Glutamatergic neuron (in vitro differentiated cells): ENCODE measurements around the gene PPHLN1. TPM values are rescaled to one million over a fixed set of nuclear protein-coding genes. Genes with fewer than 3 reads are reported as not detected.

Source experiments
- DNase-seq: peaks from one replicate; pipeline ENCODE4 v3.0.0; 2022
- H3K27ac Mint-ChIP-seq: one replicate; pipeline ENCODE4 v1.8.0; 2020; ENCODE audit warnings: mild to moderate bottlenecking, mixed read lengths, inconsistent platforms; ENCODE audit not compliant: unreplicated experiment
- H3K27me3 Mint-ChIP-seq: one replicate; pipeline ENCODE4 v1.8.0; 2020; ENCODE audit warnings: mild to moderate bottlenecking, moderate library complexity, mixed read lengths, inconsistent platforms; ENCODE audit not compliant: unreplicated experiment
- H3K36me3 Mint-ChIP-seq: one replicate; pipeline ENCODE4 v1.8.0; 2020; ENCODE audit warnings: mild to moderate bottlenecking, mixed read lengths, inconsistent platforms; ENCODE audit not compliant: unreplicated experiment
- H3K4me1 Mint-ChIP-seq: one replicate; pipeline ENCODE4 v1.8.0; 2020; ENCODE audit warnings: mild to moderate bottlenecking, low read depth, mixed read lengths, inconsistent platforms; ENCODE audit not compliant: unreplicated experiment
- H3K4me3 Mint-ChIP-seq: one replicate; pipeline ENCODE4 v1.8.0; 2020; ENCODE audit warnings: mild to moderate bottlenecking, mixed read lengths, inconsistent platforms; ENCODE audit not compliant: unreplicated experiment
- H3K9me3 Mint-ChIP-seq: one replicate; pipeline ENCODE4 v1.8.0; 2020; ENCODE audit warnings: mild to moderate bottlenecking, moderate library complexity, mixed read lengths, inconsistent platforms; ENCODE audit not compliant: unreplicated experiment
- CTCF ChIP-seq: fragments of 200-600 bp; sonication (generic); IDR thresholded peaks from one replicate; pipeline ENCODE4 v1.5.0; 2021; ENCODE audit not compliant: partially characterized antibody, unreplicated experiment
- total RNA-seq: library from RNA; stranded (reverse); fragmentation: NEBNext Ultra II Directional; extraction: Animal tissue kit (Norgen Biotek cat#: 25700); gene quantifications from one replicate; pipeline ENCODE4 v1.2.1, GENCODE V29; 2021; ENCODE audit not compliant: unreplicated experiment

Gene PPHLN1
- total RNA-seq, 1 donor from 2014 or later: 64.4 TPM

GRCh38 chr12:42420395-42420794 is 94.4 kb downstream of the PPHLN1 start:
- Mint-ChIP-seq H3K9me3 (no peaks in the 10 kb centered on the region), H3K36me3 (no peaks in the 10 kb centered on the region), H3K4me3 (no peak overlapping the region), H3K27me3 (peaks cover 2% of the 10 kb centered on the region), H3K4me1 (no peaks in the 10 kb centered on the region), H3K27ac (no peak overlapping the region)
- DNase-seq: no peak
- no peak for TF ChIP-seq CTCF

DNA sequence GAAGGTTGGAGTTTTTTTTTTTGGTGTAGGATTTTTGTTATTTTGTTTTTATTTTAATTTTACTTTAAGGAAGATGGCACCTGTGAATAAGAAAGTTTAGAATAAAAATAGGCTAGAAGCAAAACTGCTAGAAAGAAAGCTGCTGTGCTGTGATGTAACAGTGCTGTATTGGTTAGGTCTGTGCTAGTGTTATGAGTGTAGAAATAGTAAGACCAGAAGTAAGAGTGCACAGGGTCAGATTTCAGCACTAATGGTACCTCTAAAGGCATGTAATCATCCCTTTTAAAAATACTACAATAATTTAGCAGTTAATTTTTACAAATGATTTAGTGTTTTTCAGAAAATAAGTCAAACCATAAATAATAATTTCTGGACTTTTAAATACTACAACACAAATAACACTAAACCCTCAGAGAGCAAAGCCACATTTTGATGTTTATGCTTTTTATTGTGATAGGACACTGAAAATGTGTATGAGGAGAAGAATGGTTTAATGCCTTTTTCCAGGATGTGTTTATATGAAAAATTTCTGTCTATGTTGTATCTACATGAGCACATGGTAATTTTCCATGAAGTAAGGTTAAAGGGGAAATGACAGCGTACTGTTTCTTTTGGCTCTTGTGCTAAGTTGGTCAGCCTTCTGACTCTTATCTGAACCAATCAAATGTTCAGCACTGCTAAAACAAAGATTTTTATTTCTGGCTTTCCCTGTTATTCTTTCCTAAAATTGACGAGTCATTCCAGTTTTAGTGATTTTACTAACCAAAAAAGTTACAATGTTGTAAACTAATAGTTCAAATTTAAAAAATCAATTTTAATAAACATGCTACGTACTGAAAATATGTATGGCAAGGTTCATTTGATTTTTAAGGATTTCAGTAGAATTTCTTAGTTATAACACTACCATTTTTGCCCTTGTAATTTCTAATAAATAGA is 96.1 kb downstream of the PPHLN1 start:
- H3K36me3 Mint-ChIP-seq: no peaks in the 10 kb centered on the region
- H3K27ac Mint-ChIP-seq: no peak overlapping the region
- no peak for TF ChIP-seq CTCF

DNA sequence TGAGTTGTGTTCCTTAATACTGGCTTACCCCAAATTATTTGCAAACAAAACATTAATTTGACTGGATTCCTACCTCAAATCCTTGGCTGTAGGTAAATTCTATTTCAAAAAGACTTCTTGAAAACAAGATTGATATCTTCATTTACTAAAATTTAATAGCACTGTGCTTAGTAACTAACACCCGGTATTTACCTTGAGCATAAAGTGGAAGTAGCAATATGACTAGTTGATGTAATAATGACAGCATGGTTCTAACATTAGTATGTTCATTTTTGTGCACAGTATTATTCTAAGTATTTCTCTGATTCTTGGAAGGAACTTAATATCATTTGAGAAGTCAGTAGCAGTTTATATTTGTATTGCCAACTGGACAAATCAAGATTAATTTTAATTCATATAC is 96.8 kb downstream of the PPHLN1 start:
- peaks cover 2% of the 10 kb centered on the region for H3K27me3 Mint-ChIP-seq
- no peaks in the 10 kb centered on the region for H3K9me3 Mint-ChIP-seq
- TF ChIP-seq CTCF: no peak
- H3K4me3 Mint-ChIP-seq: no peak overlapping the region
- no peak overlapping the region for H3K27ac Mint-ChIP-seq
- H3K36me3 Mint-ChIP-seq: no peaks in the 10 kb centered on the region
- no peak for DNase-seq
- H3K4me1 Mint-ChIP-seq: no peaks in the 10 kb centered on the region

More for the DNA sequence above, 96.1 kb downstream of the PPHLN1 start:
- no peak for DNase-seq
- Mint-ChIP-seq H3K4me3 (no peak overlapping the region), H3K9me3 (no peaks in the 10 kb centered on the region), H3K27me3 (peaks cover 2% of the 10 kb centered on the region), H3K4me1 (no peaks in the 10 kb centered on the region)

DNA sequence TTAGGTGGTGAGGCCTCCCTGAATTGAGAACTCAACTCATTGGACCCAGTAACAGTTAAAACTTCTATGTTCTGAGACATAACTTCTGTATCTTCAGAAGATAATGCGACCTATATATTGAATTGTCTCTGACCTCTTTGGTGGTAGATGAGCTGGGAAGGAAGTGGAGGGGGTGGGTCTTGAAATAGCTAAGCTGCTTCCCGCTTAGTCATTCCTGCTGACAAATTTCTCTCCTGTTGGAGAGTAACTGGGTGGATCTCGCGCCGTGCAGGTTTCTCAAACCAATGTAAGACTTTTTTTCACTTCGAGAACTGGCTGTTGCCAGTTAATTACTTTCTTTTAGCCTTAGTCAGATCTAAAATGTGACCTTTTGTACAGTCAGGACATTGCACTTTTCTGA is 100.8 kb downstream of the PPHLN1 start:
- Mint-ChIP-seq H3K36me3 (no peaks in the 10 kb centered on the region), H3K27ac (no peak overlapping the region), H3K9me3 (no peaks in the 10 kb centered on the region), H3K4me3 (no peak overlapping the region), H3K27me3 (no peaks in the 10 kb centered on the region), H3K4me1 (no peaks in the 10 kb centered on the region)
- no peak for DNase-seq
- no peak for TF ChIP-seq CTCF

- Mint-ChIP-seq H3K36me3 (no peaks in the 10 kb centered on the region), H3K27ac (no peak overlapping the region), H3K27me3 (no peaks in the 10 kb centered on the region), H3K4me1 (no peaks in the 10 kb centered on the region), H3K4me3 (no peak overlapping the region), H3K9me3 (no peaks in the 10 kb centered on the region)
- TF ChIP-seq CTCF: no peak
- no peak for DNase-seq
Measured at GRCh38 chr12:42428850-42429249, 102.9 kb downstream of the PPHLN1 start.
